ENCODE measurements around the gene CD86. TPM values are rescaled to one million over a fixed set of nuclear protein-coding genes. Genes with fewer than 3 reads are reported as not detected.
A peak's percentile ranks its signal among the peaks of the same experiment; 100 is the strongest.

Gene CD86
- total RNA-seq, 1 experiment from 2014 or later, result not detected

- no peak for TF ChIP-seq CTCF (IDR thresholded peaks at IDR 0.05; ENCODE audit: unreplicated experiment)
- no peak for DNase-seq (ENCODE audit: unreplicated experiment)
- Mint-ChIP-seq H3K4me1 (ENCODE audit: insufficient read depth, unreplicated experiment) (peaks cover 9% of the 10 kb centered on the region), H3K9me3 (ENCODE audit: unreplicated experiment) (no peaks in the 10 kb centered on the region), H3K27ac (ENCODE audit: low read depth, unreplicated experiment) (no peak overlapping the region), H3K36me3 (ENCODE audit: insufficient read depth, unreplicated experiment) (no peaks in the 10 kb centered on the region), H3K27me3 (ENCODE audit: insufficient read depth, unreplicated experiment) (no peaks in the 10 kb centered on the region), H3K4me3 (ENCODE audit: unreplicated experiment) (no peak overlapping the region)
- intact Hi-C loops (cut with micrococcal nuclease), result no loop called here
- ChIA-PET POLR2A (no interaction called here), CTCF (interaction anchor here (0.9 to 1.6 kb wide), 2 partner anchors 9 to 11 kb away, joined by 3 to 6 read pairs; no protein-coding TSS in a partner anchor)
- no TSS peak for BruUV-seq (replicated peaks)
These were observed 36.6 kb downstream of the CD86 start for GRCh38 chr3:122091602-122092295.

- intact Hi-C loops (cut with micrococcal nuclease), result no loop called here
- ChIA-PET POLR2A (no interaction called here), CTCF (interaction anchor here (0.6 to 1.5 kb wide), 3 partner anchors 9 to 273 kb away, joined by 3 to 9 read pairs (median 3); no protein-coding TSS in a partner anchor)
- H3K9me3 Mint-ChIP-seq (ENCODE audit: unreplicated experiment), result no peaks in the 10 kb centered on the region
- TF ChIP-seq CTCF (IDR thresholded peaks at IDR 0.05; ENCODE audit: unreplicated experiment), result peak; percentile 29
- DNase-seq (ENCODE audit: unreplicated experiment), result peak; percentile 74
- H3K27me3 Mint-ChIP-seq (ENCODE audit: insufficient read depth, unreplicated experiment), result no peaks in the 10 kb centered on the region
- no TSS peak for BruUV-seq (replicated peaks)
- H3K4me1 Mint-ChIP-seq (ENCODE audit: insufficient read depth, unreplicated experiment), result peaks cover 9% of the 10 kb centered on the region
- no peak overlapping the region for H3K27ac Mint-ChIP-seq (ENCODE audit: low read depth, unreplicated experiment)
- H3K4me3 Mint-ChIP-seq (ENCODE audit: unreplicated experiment), result no peak overlapping the region
- no peaks in the 10 kb centered on the region for H3K36me3 Mint-ChIP-seq (ENCODE audit: insufficient read depth, unreplicated experiment)
These were observed 37.5 kb downstream of the CD86 start for GRCh38 chr3:122092460-122093165.

- CTCF ChIA-PET, result interaction anchor here (0.6 kb wide), 1 partner anchor 547 kb away, joined by 3 read pairs; no protein-coding TSS in a partner anchor
These were observed 39.0 kb downstream of the CD86 start for GRCh38 chr3:122094125-122094524.

More at GRCh38 chr3:122094125-122094524, 39.0 kb downstream of the CD86 start:
- no peak overlapping the region for H3K27ac Mint-ChIP-seq (ENCODE audit: low read depth, unreplicated experiment)
- peaks cover 9% of the 10 kb centered on the region for H3K4me1 Mint-ChIP-seq (ENCODE audit: insufficient read depth, unreplicated experiment)
- no peak for TF ChIP-seq CTCF (IDR thresholded peaks at IDR 0.05; ENCODE audit: unreplicated experiment)
- H3K9me3 Mint-ChIP-seq (ENCODE audit: unreplicated experiment), result no peaks in the 10 kb centered on the region
- POLR2A ChIA-PET, result interaction anchor here (0.7 kb wide), 1 partner anchor 137 kb away, joined by 3 read pairs; no protein-coding TSS in a partner anchor
- no TSS peak for BruUV-seq (replicated peaks)
- no peak overlapping the region for H3K4me3 Mint-ChIP-seq (ENCODE audit: unreplicated experiment)
- no peaks in the 10 kb centered on the region for H3K36me3 Mint-ChIP-seq (ENCODE audit: insufficient read depth, unreplicated experiment)
- H3K27me3 Mint-ChIP-seq (ENCODE audit: insufficient read depth, unreplicated experiment), result no peaks in the 10 kb centered on the region
- no peak for DNase-seq (ENCODE audit: unreplicated experiment)
- intact Hi-C loops (cut with micrococcal nuclease), result no loop called here

Data from MCF 10A (cell line).